ENCODE results near the gene FBLN2. TPM values are rescaled to one million over a fixed set of nuclear protein-coding genes. Genes with fewer than 3 reads are reported as not detected.

The FBLN2 gene
- total and polyA plus RNA-seq, 2 of the 13 experiments (the other 11 are each of a cell fraction or from before 2014, with no cell fraction given): not detected

GRCh38 chr3:13516760-13517135 is 32.2 kb upstream of the FBLN2 start:
- ATAC-seq (no peak), DNase-seq (ENCODE audit: low spot score) (no peak), FAIRE-seq (no peak)
- Histone ChIP-seq H4K20me1 (ENCODE audit: insufficient read depth, low read length) (no peaks in the 10 kb centered on the region), H3K27me3 (ENCODE audit: control insufficient read depth in 1 of 2, insufficient read depth in 2 of 2, low read length in 2 of 2) (peaks cover 16 to 91% of the 10 kb centered on the region in 2 experiments), H3K9me3 (ENCODE audit: low read length) (no peaks in the 10 kb centered on the region), H3K79me2 (ENCODE audit: insufficient read depth, low read length) (no peaks in the 10 kb centered on the region), H3K27ac (ENCODE audit: extremely low read length, insufficient read depth, low read length) (no peak overlapping the region), H3K9ac (ENCODE audit: insufficient read depth, low read depth, low read length) (no peak overlapping the region), H3K4me3 (replicated peaks in 1 of 3; ENCODE audit: insufficient read depth in 1 of 3, low read depth in 2 of 3, low read length in 3 of 3) (no peak overlapping the region), H2AFZ (ENCODE audit: low read length) (no peak overlapping the region), H3K4me2 (ENCODE audit: low read depth, low read length) (no peak overlapping the region), H3K4me1 (ENCODE audit: insufficient read depth, low read length) (no peaks in the 10 kb centered on the region), H3K36me3 (replicated peaks in 1 of 2; ENCODE audit: control insufficient read depth in 1 of 2, insufficient read depth in 2 of 2, low read length in 2 of 2) (no peaks in the 10 kb centered on the region)
- intact Hi-C loops (cut with micrococcal nuclease; ENCODE audit: unreplicated experiment): no loop called here
- CTCF ChIA-PET (ENCODE audit: low intra/inter-chr PET ratio, low total read pairs): no interaction called here
- in situ Hi-C loops (cut with HindIII; ENCODE audit: extremely low pct_ligation_motif_present, low pct_unique_long_range_greater_than_20kb): no loop called here
- no peak for TF ChIP-seq BCL3 (CRISPR knock-in tag; IDR thresholded peaks at IDR 0.05)
- no peak for TF ChIP-seq KAT7 (CRISPR knock-in tag; IDR thresholded peaks at IDR 0.05; ENCODE audit: borderline replicate concordance)
- TF ChIP-seq MATR3 (CRISPR knock-in tag; IDR thresholded peaks at IDR 0.05): no peak
- no peak for TF ChIP-seq DZIP1 (CRISPR knock-in tag; IDR thresholded peaks at IDR 0.05)
- TF ChIP-seq ZNF10 (CRISPR knock-in tag; IDR thresholded peaks at IDR 0.05; ENCODE audit: borderline replicate concordance, low read depth): no peak
- TF ChIP-seq ZNF720 (CRISPR knock-in tag; IDR thresholded peaks at IDR 0.05): no peak
- TF ChIP-seq ZNF746 (CRISPR knock-in tag; IDR thresholded peaks at IDR 0.05): no peak
- TF ChIP-seq FOXJ3 (CRISPR knock-in tag; IDR thresholded peaks at IDR 0.05; ENCODE audit: borderline replicate concordance): no peak
- BruUV-seq (replicated peaks): no TSS peak
- POLR2A ChIA-PET: no interaction called here
- WGBS (ENCODE audit: low lambda C conversion rate): 56% methylated on average over 9 of the region's 9 CpGs

Data from HepG2 (cell line).